Measurements from ENCODE around the gene TRAIP. TPM values are rescaled to one million over a fixed set of nuclear protein-coding genes. Genes with fewer than 3 reads are reported as not detected.
A peak's percentile ranks its signal among the peaks of the same experiment; 100 is the strongest.
"Not testable (repeated sequence)": the region's sequence is repeated elsewhere in the genome, so short reads cannot be mapped to it uniquely, and the experiment has no call there.

TRAIP gene, protein sequence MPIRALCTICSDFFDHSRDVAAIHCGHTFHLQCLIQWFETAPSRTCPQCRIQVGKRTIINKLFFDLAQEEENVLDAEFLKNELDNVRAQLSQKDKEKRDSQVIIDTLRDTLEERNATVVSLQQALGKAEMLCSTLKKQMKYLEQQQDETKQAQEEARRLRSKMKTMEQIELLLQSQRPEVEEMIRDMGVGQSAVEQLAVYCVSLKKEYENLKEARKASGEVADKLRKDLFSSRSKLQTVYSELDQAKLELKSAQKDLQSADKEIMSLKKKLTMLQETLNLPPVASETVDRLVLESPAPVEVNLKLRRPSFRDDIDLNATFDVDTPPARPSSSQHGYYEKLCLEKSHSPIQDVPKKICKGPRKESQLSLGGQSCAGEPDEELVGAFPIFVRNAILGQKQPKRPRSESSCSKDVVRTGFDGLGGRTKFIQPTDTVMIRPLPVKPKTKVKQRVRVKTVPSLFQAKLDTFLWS
- total RNA-seq (6.6 and 13.3 TPM in 2 replicates), polyA plus RNA-seq (6.7 and 9.5 TPM in 2 replicates)

DNA sequence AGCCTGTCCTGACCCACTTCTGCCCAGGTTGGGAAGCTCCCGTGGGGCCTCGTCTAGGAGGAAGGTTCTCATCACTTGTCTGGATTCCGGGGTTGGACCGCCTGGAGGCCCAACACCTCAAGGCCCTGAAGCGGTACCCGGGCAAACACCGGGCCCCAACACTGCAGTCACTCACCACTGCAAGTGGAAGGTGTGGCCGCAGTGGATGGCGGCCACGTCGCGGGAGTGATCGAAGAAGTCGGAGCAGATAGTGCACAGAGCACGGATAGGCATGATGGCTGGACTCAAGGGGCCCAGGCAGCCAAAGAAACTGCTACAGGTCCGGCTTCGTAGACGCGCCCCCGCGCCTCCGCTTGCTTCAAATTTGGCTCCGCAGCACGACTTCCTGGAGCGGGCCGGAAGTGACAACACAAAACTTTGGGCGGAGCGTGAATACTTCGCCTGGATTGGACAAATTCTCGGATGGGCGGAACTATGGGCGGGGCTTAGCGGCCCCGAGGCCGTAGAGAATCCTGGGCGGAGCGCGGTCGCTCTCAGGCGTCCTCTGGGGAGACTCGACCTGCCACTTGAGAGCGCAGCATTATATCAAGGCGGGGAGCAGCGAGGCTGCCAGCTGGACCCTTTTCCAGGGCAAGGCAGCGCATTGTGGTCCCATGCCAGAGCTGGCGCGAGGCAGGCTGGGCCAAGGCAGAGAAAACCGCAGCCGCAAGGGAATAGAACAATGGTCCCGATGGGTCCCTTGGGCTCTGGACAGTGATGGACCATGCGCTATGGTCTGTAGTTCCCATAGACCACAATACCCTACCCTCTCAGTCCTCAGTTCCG is at the start of gene TRAIP:
Gene TRAIP, minus strand, starts transcription at position 384 of the 825 bp plus-strand sequence. Its CDS starts 111 bp downstream, at position 273.
- H3K4me3 ChIP-seq, result peak within 1 kb of the TSS; percentile 63
- no peak within 1 kb of the TSS for H3K27ac ChIP-seq
- no peaks in the 10 kb centered on the region for H3K36me3 ChIP-seq
- H3K4me1 ChIP-seq (ENCODE audit: low read depth), result peaks cover 5% of the 10 kb centered on the region
- H3K27me3 ChIP-seq, result no peaks in the 10 kb centered on the region
- peak; percentile 94 to 98 for DNase-seq (ENCODE audit: low read depth in 1 of 2, low spot score in 1 of 2)
- H3K9me3 ChIP-seq (ENCODE audit: low read depth), result no peaks in the 10 kb centered on the region
- TF ChIP-seq, protein P1, sequence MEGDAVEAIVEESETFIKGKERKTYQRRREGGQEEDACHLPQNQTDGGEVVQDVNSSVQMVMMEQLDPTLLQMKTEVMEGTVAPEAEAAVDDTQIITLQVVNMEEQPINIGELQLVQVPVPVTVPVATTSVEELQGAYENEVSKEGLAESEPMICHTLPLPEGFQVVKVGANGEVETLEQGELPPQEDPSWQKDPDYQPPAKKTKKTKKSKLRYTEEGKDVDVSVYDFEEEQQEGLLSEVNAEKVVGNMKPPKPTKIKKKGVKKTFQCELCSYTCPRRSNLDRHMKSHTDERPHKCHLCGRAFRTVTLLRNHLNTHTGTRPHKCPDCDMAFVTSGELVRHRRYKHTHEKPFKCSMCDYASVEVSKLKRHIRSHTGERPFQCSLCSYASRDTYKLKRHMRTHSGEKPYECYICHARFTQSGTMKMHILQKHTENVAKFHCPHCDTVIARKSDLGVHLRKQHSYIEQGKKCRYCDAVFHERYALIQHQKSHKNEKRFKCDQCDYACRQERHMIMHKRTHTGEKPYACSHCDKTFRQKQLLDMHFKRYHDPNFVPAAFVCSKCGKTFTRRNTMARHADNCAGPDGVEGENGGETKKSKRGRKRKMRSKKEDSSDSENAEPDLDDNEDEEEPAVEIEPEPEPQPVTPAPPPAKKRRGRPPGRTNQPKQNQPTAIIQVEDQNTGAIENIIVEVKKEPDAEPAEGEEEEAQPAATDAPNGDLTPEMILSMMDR (IDR thresholded peaks at IDR 0.05; ENCODE audit: low read depth, low read length), result no peak

DNA sequence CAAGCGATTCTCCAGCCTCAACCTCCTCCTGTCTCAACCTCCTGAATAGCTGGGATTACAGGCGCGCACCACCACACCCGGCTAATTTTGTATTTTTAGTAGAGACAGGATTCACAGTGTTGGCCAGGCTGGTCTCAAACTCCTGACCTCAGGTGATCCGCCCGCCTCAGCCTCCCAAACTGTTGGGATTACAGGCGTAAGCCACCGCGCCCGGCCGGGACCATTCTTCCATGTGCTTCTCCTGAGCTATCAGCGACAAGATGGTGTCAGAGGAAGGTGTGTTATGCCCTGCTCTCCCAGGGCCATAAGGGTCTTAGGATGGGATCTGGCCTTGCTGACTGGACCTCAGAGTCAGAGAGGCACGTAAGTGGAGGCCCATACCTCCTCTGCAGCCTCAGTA is 48.1 kb upstream of the TRAIP start:
- not testable (repeated sequence) for H3K36me3 ChIP-seq; DNase-seq (ENCODE audit: low read depth in 1 of 2, low spot score in 1 of 2); H3K4me3 ChIP-seq; H3K27ac ChIP-seq; H3K27me3 ChIP-seq; H3K9me3 ChIP-seq (ENCODE audit: low read depth)
- H3K4me1 ChIP-seq (ENCODE audit: low read depth), result peaks cover 10% of the 10 kb centered on the region

DNA sequence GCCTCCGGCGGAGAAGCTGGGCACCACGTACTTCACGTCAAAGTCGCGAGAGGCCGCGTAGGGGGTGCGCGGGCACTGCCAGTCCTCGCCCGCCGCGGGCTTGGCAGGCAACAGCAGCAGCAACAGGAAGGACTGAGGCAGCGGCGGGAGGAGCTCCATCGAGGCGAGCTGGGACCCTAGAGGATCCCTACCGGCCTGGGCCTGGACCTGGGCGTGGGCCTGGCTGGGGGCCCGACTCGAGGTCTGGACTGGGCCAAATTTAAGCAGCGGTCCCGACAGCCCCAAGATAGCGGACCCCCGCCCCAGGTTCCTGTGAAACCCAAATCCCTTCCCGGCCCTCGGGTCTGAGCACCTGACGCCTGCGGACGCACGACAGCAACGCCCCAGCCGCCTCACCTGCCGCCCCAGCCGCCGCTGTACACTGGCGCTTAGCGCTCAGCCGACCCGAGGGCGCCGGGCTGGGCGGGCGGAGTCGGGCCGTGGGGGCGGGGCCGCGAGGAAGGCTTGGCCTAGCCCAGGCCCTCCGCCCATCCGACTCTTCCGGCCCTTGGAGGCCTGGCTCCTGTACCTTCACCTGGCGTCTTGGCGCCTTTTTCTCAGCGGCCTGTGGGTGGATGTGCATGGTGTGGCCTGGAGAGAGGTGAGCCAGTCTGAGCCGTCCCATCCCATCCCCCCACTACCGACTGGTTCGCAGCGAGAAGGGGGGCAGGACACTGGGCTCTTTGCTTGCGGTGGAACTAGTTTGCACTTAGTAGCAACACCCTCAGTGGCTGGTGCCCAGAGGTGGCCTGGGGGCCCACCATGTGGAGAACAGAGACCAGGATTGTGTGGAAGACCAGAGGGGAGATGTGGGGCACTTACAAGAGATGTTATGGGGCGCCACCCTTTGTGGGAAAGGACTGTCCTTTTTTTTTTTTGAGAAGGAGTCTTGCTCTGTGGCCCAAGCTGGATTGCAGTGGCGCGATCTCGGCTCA is 47.4 kb upstream of the TRAIP start, which contains the start of gene MST1R:
Gene MST1R, minus strand, starts transcription at position 423 of the 974 bp plus-strand sequence. Its CDS starts 264 bp downstream, at position 159.
- TF ChIP-seq, protein P1 (IDR thresholded peaks at IDR 0.05; ENCODE audit: low read depth, low read length), result no peak
- no peak within 1 kb of the TSS for H3K4me3 ChIP-seq
- H3K27ac ChIP-seq, result no peak within 1 kb of the TSS
- peaks cover 10% of the 10 kb centered on the region for H3K4me1 ChIP-seq (ENCODE audit: low read depth)
- no peaks in the 10 kb centered on the region for H3K9me3 ChIP-seq (ENCODE audit: low read depth)
- H3K27me3 ChIP-seq, result no peaks in the 10 kb centered on the region
- H3K36me3 ChIP-seq, result no peaks in the 10 kb centered on the region
- peak; percentile 54 to 78 for DNase-seq (ENCODE audit: low read depth in 1 of 2, low spot score in 1 of 2)

DNA sequence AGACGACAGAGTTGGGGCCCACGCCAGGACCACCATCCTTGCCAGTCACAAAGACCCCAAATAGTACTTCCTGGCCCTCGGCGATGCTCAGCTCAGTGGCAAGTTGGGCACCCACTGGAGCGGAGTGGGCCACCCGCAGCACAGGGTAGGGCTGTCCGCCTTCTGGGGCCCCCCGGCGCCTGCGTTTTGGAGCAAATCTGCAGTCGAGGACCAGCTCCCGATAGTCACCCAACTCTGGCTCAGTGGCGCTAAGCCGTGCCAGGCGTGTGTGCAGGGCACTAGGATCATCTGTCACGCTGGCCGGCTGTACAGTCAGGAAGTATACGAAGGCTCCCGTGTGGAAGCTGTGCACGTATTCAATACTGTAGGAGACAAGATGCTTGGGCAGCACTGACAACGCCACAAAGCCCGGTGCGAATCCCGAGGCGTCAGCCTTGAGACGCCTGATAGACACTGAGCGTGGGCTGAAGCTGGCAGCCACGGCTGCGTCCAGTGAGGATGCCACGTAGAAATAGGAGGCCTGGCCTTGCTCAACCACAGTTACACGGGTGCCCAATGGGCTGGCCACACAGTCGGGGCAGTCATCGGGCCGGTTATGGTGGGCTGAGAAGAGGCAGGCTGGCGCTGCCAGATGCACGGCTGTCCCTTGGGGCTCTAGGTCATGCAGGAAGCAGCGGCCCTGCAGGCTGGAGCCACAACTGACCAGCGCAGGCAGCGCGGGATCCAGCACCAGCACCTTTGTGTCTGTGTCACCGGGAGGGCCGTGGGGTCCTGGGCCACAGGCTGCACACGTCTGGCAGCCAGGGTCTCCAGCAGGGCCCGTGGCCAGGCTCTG is 46.4 kb upstream of the TRAIP start:
- DNase-seq (ENCODE audit: low read depth in 1 of 2, low spot score in 1 of 2), result no peak
- Histone ChIP-seq H3K27me3 (no peaks in the 10 kb centered on the region), H3K27ac (no peak overlapping the region), H3K9me3 (ENCODE audit: low read depth) (no peaks in the 10 kb centered on the region), H3K4me1 (ENCODE audit: low read depth) (peaks cover 4% of the 10 kb centered on the region), H3K36me3 (no peaks in the 10 kb centered on the region), H3K4me3 (no peak overlapping the region)
- TF ChIP-seq, protein P1 (IDR thresholded peaks at IDR 0.05; ENCODE audit: low read depth, low read length), result no peak

Measured in cardiac muscle cell (in vitro differentiated cells and primary cell).